CD4-positive, alpha-beta T cell treated with Interleukin-1 beta for 1 hour (primary cell): ENCODE data around the gene CFAP221.

Experiments used
- DNase-seq, 2 donors: peaks; one replicate each; pipeline ENCODE4 v3.0.0-alpha.2; 2020 to 2022

CFAP221 gene

GRCh38 chr2:119544075-119544938 lies at the start of gene CFAP221:
TSS of gene CFAP221 (plus strand) at chr2:119544449. CDS start at chr2:119546132, 1,683 bp downstream.
- DNase-seq, result peak in 1 of 2 donors; percentile 14

DNA sequence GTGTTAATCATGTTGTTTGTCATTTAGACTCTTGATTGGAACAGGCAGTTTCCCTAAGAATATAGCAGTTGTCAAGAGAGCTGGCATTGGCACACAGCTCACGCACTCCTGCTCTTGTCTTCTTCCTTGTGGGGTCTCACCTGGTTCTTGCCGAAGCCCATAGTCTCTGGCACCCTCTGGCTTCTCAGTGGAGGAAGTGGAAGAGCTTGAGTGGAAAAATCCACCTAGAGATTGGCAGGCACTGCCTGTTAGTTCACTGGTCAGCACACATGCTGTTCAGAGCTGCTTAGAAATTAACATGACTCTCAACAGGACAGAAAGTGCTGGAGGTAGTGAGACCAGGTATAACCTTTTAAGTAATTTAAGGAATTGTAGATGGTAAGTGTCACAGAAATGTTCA lies 48.3 kb upstream of the CFAP221 start:
- no peak for DNase-seq

GRCh38 chr2:119496682-119497081 lies 47.6 kb upstream of the CFAP221 start:
- DNase-seq, result no peak

DNA sequence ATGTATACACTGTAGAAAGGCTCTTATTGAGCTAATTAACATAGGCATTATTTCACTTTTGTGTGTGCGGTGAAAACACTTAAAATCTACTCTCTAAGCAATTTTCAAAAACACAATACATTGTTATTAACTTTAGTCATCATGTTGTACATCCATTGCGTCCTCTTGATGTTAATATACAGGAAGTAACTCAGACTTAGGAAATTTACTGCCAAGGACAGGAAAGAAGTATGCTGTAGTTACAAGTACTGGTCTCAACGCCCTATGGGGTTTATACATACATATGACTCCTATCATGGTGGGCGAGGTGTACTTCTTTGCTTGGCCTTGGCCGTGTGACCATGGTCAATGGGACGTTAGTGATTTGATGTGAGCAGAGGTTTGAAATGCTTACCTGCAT lies 35.5 kb upstream of the CFAP221 start:
- DNase-seq, result no peak

- no peak for DNase-seq
Measured at GRCh38 chr2:119511989-119512388, 32.3 kb upstream of the CFAP221 start.

DNA sequence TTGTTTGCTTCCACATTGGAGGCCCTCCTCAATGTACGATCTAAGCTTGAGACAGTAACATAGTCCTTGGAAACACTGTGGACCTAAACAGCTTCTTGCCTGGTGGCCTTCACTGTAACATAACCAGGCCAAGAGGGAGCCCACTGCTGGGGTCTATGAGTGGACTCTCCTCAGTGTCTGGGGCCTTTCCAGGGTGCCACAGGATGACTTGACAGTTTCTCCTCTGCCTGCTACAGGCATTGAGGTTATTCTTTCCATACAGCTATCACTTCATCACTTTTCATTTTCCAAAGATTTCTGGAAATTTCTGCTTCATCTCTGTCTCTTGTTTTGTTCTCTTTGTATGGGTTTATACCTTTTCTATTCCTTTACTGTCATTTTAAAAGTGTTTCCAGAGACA lies 31.3 kb upstream of the CFAP221 start:
- DNase-seq, result no peak

GRCh38 chr2:119513832-119514231 lies 30.4 kb upstream of the CFAP221 start:
- DNase-seq, result no peak

DNA sequence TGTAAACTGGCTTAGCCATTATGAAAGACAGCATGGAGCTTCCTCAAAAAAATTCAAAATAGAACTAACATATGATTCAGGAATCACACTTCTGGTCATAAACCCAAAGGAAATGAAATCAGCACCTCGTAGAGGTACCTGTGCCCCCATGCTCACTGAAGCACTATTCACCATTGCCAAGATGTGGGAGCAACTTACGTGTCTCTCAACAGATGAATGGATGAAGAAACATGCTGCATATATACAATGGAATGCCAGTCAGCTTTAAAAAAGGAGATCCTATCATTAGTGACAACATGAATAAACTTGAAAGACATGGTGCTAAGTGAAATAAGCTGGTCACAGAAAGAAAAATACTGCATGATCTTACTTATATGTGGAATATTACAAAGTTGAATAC lies 28.1 kb upstream of the CFAP221 start:
- no peak for DNase-seq

- peak in 1 of 2 donors; percentile 17 for DNase-seq
Measured at GRCh38 chr2:119517433-119517832, 26.8 kb upstream of the CFAP221 start.

GRCh38 chr2:119518401-119519056 lies 25.7 kb upstream of the CFAP221 start:
- DNase-seq, result no peak

- no peak for DNase-seq
Measured at GRCh38 chr2:119519057-119519408, 25.2 kb upstream of the CFAP221 start.

DNA sequence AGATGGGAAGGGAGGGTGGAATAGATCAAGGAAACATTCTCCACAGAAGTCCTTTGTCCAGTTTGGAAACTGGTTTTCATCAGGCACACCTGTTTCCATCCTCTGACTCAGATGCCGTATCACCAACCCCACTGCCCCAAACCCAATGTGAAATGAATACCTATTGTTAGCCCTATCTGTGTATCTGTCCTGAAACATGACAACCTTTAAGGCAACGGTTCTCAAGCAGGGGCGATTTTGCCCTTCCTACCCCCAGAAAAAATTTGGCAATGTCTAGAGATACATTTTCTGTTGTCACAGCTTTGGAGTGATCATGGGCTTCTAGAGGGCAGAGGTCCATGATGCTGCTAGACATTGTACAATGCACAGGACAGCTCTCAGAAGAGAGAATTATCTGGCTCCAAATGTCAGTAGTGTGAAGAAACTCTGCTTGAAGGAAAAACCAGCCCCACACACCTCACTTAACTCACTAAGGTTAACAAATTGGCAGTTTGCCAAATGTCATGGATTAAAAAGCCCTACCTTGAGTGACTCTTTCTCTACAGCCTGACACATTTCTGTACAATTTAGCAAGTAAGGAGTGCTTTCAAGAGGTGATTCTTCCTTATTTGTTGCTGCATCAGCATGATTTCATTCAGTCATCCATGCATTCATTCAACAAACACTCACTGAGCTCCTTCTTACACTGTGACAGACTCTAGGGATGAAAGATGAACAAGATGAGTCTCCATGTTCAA lies 23.4 kb upstream of the CFAP221 start:
- no peak for DNase-seq

- DNase-seq, result no peak
Measured at GRCh38 chr2:119521433-119522050, 22.7 kb upstream of the CFAP221 start.

- DNase-seq, result no peak
Measured at GRCh38 chr2:119522671-119523070, 21.6 kb upstream of the CFAP221 start.

GRCh38 chr2:119523383-119523951 lies 20.8 kb upstream of the CFAP221 start:
- DNase-seq, result no peak

DNA sequence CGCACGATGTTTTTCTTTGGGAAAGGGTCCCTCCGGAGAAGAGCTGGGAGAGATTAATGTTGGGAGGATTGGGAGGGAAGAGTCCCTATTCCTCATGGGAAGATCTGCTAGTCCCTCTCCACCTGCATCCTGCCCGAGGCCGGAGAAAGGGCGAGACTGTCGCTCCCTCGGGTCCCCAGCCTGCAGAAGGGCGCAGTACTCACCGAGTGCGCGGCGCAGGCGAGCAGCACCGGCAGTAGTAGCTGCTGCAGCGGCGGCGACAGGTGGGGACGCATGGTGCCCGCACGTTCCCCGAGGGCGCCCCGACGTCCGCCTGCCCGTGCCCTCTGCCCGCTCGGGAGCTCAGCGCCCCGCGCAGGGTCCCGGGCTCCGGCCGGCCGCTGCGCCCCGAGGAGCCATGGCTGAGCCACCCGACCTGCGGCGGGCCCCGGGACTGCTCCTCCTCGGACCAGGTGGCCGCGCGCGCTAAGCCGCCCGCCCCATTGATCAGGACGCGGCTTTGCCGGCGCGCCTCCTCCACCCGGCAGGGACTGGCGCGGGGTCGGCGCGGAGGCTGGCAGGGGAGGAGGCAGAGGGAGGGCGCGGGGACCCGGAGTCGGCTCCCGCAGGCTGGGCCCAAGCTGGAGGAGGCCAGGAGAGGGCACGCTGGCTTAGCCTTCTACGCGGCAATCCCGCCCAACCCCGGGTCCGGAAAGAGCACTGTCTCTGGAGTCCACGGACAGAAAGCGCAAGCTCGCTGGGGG lies 20.1 kb upstream of the CFAP221 start, which contains the start of gene SCTR:
TSS of gene SCTR (minus strand) at position 532 of the 743 bp plus-strand sequence. CDS start at position 275, 257 bp downstream.
- DNase-seq, result no peak

GRCh38 chr2:119525614-119526013 lies 18.6 kb upstream of the CFAP221 start:
- DNase-seq, result no peak

DNA sequence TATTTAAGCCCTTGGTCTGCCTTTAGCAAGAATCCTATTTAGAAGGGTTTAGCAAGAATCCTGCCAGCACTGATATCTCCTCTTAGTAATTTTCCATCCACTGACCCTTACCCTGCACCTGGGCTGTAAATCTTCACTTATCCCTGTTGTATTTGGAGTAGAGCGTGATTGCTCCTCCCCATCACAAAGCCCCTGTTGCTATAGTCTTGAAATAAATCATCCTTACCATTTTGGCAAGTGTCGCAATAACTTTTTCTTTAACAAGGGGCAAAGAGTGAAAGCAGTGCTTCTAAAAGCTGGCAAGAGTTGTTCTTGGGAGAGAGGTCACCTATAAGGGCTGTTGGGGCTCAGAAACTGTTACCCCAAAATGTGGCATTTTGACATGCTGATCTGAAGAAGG lies 16.2 kb upstream of the CFAP221 start:
- no peak for DNase-seq

DNA sequence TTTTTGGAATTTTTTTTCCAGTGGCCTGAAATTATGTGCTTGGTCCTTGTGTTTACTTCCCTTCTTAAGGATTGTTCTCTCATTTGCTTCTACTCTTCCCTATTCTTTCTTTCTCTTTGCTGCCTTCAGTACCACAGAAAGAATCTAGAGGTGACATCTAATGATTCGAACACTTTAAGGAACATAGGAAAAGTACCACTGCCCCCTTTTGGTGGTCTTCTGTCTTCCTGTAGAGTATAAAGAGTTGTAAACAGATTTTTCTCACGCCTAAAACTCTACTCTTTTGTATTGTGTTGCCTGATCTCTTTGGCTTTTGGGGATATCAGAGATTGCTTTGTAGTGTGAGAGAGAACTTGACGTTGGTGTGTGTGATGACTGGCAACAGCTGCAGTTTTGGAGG lies 13.0 kb upstream of the CFAP221 start:
- no peak for DNase-seq

- no peak for DNase-seq
Measured at GRCh38 chr2:119533560-119533959, 10.7 kb upstream of the CFAP221 start.

DNA sequence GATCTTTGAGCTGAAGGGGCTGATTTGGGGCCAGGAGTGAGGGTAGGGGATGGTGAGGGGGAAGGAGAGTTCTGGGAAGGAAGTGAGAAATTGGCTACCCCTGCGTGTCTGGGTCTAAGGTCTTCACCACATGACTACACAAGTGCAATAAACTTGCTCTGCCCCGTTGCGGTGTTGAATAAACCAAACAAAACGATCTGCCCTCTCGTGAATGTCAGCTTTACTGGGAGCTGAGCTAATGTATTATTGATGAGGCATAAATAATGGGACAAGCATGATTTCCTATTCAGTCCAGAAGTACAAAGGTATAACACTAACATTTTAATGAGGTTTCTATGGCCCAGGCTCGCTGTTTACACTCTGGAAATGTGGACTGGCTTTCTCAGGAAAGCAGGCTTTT lies 8.0 kb upstream of the CFAP221 start:
- DNase-seq, result no peak

GRCh38 chr2:119536707-119537106 lies 7.5 kb upstream of the CFAP221 start:
- DNase-seq, result no peak
